K562 (cell line): ENCODE measurements around the gene SPRING1.

Experiments used
- BRD9 ChIP-seq: fragments of 450-650 bp; IDR thresholded peaks from 2 replicates; pipeline ENCODE4 v1.6.1; 2018; ENCODE audit warnings: low read depth; ENCODE audit not compliant: partially characterized antibody
- CEBPB ChIP-seq: fragments of 450-650 bp; IDR thresholded peaks from 2 replicates; pipeline ENCODE4 v1.6.1; 2016; ENCODE audit warnings: missing genetic modification characterization, missing compliant biosample characterization
- CTCF ChIP-seq, 3 experiments: IDR thresholded peaks in 2 of 3; conservative IDR thresholded peaks in 1 of 3; 2 replicates each; pipeline ENCODE4 v1.5.1; 2011 to 2012; ENCODE audit warnings: low read length in 3 of 3, mild to moderate bottlenecking in 3 of 3, control low read depth in 2 of 3, improper control_type of control experiment in 1 of 3, inconsistent platforms in 1 of 3, low read depth in 1 of 3, mixed read lengths in 1 of 3, moderate library complexity in 1 of 3; ENCODE audit not compliant: insufficient read depth in 2 of 3
- EP300 ChIP-seq: IDR thresholded peaks from 2 replicates; pipeline ENCODE4 v1.6.1; 2012; ENCODE audit warnings: low read length, improper control_type of control experiment
- GABPA ChIP-seq: fragments of 200-800 bp; sonication (Bioruptor generic); conservative IDR thresholded peaks from 2 replicates; pipeline ENCODE4 v1.6.1; 2016; ENCODE audit warnings: low read depth, missing genetic modification characterization, missing compliant biosample characterization
- IFI16 ChIP-seq: fragments of 250-450 bp; sonication (Bioruptor Pico); IDR thresholded peaks from 2 replicates; pipeline ENCODE4 v2.1.2; 2022; ENCODE audit warnings: mild to moderate bottlenecking, inconsistent platforms
- POLR2AphosphoS5 ChIP-seq: IDR thresholded peaks from 2 replicates; pipeline ENCODE4 v1.6.1; 2011; ENCODE audit warnings: mild to moderate bottlenecking, low read depth, low read length, moderate library complexity; ENCODE audit not compliant: control insufficient read depth, insufficient read depth
- SAFB2 ChIP-seq: fragments of 200-400 bp; formaldehyde crosslinking; IDR thresholded peaks from 2 replicates; pipeline ENCODE4 v1.6.1; 2018; ENCODE audit warnings: borderline replicate concordance, low read length, low read depth, moderate library complexity; ENCODE audit not compliant: severe bottlenecking
- SIRT6 ChIP-seq: IDR thresholded peaks from one replicate; pipeline ENCODE4 v1.6.1; 2012; ENCODE audit warnings: low read depth, mild to moderate bottlenecking, control low read depth, inconsistent platforms, low read length, moderate library complexity
- SLC30A9 ChIP-seq: fragments of 250-450 bp; sonication (Bioruptor Pico); IDR thresholded peaks from 2 replicates; pipeline ENCODE4 v1.8.0; 2022; ENCODE audit warnings: mild to moderate bottlenecking, moderate library complexity
- ZKSCAN1 ChIP-seq: fragments of 150-350 bp; IDR thresholded peaks from 2 replicates; pipeline ENCODE4 v1.6.1; 2016; ENCODE audit warnings: low read depth, low read length
- ZNF384 ChIP-seq: IDR thresholded peaks from 2 replicates; pipeline ENCODE4 v1.6.1; 2012; ENCODE audit warnings: low read depth, low read length, improper control_type of control experiment
- ZNF830 ChIP-seq: fragments of 250-450 bp; sonication (Bioruptor Pico); IDR thresholded peaks from 2 replicates; pipeline ENCODE4 v1.5.0; 2021; ENCODE audit warnings: mild to moderate bottlenecking
- TF ChIP-seq, protein P1 (sequence below): sonication (generic); formaldehyde crosslinking; IDR thresholded peaks from 2 replicates; pipeline ENCODE4 v1.8.0; 2022; ENCODE audit warnings: missing genetic modification reagents, mild to moderate bottlenecking, borderline replicate concordance

- TF ChIP-seq SLC30A9 (no peak), ZNF384 (no peak), EP300 (no peak), GABPA (no peak), SIRT6 (no peak), IFI16 (CRISPR knock-in tag) (no peak), CTCF (IDR thresholded peaks at IDR 0.05 in 2 of 3, conservative IDR thresholded peaks at IDR 0.05 in 1 of 3; ENCODE audit: insufficient read depth in 2 of 3, low read depth in 1 of 3, low read length in 3 of 3) (no peak), CEBPB (tag) (no peak), ZNF830 (CRISPR knock-in tag) (no peak), POLR2AphosphoS5 (no peak), BRD9 (no peak), ZKSCAN1 (no peak), SAFB2 (no peak)
- TF ChIP-seq, protein P1, sequence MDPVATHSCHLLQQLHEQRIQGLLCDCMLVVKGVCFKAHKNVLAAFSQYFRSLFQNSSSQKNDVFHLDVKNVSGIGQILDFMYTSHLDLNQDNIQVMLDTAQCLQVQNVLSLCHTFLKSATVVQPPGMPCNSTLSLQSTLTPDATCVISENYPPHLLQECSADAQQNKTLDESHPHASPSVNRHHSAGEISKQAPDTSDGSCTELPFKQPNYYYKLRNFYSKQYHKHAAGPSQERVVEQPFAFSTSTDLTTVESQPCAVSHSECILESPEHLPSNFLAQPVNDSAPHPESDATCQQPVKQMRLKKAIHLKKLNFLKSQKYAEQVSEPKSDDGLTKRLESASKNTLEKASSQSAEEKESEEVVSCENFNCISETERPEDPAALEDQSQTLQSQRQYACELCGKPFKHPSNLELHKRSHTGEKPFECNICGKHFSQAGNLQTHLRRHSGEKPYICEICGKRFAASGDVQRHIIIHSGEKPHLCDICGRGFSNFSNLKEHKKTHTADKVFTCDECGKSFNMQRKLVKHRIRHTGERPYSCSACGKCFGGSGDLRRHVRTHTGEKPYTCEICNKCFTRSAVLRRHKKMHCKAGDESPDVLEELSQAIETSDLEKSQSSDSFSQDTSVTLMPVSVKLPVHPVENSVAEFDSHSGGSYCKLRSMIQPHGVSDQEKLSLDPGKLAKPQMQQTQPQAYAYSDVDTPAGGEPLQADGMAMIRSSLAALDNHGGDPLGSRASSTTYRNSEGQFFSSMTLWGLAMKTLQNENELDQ (CRISPR knock-in tag): no peak
Observed at GRCh38 chr12:116734156-116734768, 3.6 kb downstream of the SPRING1 start.
